GM19351 (cell line): ENCODE results near the gene ZFC3H1.
"Not testable (repeated sequence)": the region's sequence is repeated elsewhere in the genome, so short reads cannot be mapped to it uniquely, and the experiment has no call there.

ENCODE experiments used
- ATAC-seq: cut with Tn5 transposase; IDR thresholded peaks from one replicate; pipeline ENCODE4 v1.9.1; 2021; ENCODE audit warnings: mild to moderate bottlenecking, moderate library complexity; ENCODE audit not compliant: unreplicated experiment

The ZFC3H1 gene

DNA sequence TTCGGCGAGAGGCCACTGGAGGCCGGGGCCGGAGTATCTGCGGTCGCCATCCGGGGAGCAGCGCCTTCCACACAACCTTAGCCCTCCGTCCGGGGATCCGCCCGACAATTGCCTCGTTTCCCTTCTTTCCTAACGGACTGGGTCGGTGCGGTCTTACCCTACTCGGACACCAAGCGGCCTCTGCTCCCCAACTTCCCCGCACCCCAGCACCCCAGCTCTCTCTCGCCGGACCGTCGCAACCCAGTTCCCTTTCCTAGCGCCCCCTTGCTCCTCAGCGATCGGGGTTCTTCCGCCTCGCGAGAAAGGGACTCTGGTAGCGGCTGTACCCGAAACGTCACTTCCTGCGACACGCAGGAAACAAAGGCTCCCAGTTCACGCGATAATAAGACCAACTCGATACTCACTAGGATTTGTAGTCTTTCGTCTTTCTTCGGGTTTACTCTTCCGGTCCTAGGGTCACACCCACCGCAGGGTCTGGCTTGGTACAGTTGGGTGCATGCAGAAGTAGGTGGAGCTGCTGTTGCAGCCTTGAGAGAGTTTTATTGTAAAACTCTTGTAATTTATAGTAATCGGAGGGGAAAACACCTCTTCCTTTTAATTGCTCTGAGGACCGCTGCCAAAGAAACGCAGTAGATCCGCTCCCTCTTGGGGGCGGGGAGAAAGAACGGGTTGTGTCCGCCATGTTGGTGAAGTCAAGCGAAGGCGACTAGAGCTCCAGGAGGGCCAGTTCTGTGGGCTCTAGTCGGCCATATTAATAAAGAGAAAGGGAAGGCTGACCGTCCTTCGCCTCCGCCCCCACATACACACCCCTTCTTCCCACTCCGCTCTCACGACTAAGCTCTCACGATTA is at the start of gene ZFC3H1, which contains the start of gene THAP2:
ZFC3H1 (minus strand) TSS at position 288 of the 850 bp plus-strand sequence; CDS start at position 50, 238 bp downstream.
THAP2 (plus strand) TSS at position 741 of the 850 bp plus-strand sequence. CDS start 209 bp downstream, outside the sequence.
- ATAC-seq, result peak; percentile 76

GRCh38 chr12:71710276-71711125 is 46.9 kb upstream of the ZFC3H1 start:
- no peak for ATAC-seq

DNA sequence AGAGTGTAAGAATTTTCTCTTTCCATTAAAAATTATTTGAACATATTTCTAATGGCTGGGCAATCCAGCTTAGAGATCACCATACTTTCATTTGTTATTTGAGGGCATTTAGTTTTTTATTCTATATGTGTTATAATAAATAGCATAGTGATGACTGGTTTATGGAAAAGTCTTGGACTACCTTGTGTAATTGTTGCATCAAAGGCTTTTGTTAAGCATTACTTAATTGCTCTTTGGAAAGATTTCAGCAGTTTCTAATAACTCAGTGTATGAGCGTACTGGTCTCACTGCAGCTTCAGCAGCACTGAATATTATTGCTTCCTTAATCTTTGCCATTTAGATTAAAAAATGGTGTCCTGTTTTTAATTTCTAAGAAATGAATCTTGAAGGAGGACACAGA is 45.0 kb upstream of the ZFC3H1 start:
- ATAC-seq, result no peak

GRCh38 chr12:71704920-71705319 is 41.3 kb upstream of the ZFC3H1 start:
- ATAC-seq, result no peak

GRCh38 chr12:71703206-71703605 is 39.6 kb upstream of the ZFC3H1 start:
- ATAC-seq, result no peak

DNA sequence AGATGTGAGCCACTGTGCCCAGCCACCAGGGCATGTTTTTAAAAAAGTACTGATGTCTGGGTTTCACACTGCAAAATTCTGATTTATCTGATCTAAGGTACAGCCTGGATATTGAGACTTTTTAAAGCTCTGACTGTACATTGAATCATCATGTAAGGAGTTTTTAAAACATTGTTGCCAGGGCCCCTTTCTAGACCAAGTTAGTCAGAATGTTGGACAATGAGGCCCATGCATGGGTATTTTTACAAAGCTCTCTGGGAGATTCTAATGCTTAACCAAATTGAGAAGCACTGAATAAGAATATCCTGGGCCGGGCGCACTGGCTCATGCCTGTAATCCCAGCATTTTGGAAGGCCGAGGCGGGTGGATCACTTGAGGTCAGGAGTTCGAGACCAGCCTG is 38.9 kb upstream of the ZFC3H1 start:
- no peak for ATAC-seq

DNA sequence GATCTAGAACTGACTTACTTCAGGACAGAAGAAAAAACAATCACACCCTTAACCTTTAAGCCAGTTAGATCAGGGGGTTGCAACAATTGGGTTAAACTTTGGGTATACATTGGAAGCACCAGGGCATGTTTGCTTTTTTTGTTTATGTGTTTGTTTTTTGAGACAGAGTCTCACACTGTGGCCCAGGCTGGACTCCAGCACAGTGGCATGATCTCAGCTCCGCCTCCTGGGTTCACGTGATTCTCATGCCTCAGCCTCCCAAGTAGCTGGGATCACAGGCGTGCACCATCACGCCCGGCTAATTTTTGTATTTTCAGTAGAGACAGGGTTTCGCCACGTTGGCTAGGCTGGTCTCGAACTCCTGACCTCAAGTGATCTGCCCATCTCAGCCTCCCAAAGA is 38.5 kb upstream of the ZFC3H1 start:
- not testable (repeated sequence) for ATAC-seq

GRCh38 chr12:71695782-71696181 is 32.1 kb upstream of the ZFC3H1 start:
- no peak for ATAC-seq

GRCh38 chr12:71694099-71694820 is 30.6 kb upstream of the ZFC3H1 start:
- ATAC-seq, result peak; percentile 82

DNA sequence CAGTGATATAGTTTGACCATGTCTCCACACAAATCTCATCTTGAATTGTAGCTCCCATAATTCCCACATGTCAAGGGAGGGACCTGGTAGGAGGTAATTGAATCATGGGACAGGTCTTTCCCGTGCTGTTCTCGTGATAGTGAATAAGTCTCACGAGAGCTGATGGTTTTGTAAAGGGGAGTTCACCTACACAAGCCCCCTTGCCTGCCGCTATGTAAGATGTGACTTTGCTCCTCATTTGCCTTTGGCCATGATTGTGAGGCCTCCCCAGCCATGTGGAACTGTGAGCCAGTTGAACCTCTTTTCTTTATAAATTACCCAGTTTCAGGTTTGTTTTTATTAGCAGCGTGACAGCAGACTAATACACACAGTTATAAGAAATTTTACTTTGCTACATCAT is 30.0 kb upstream of the ZFC3H1 start:
- peak; percentile 23 for ATAC-seq

DNA sequence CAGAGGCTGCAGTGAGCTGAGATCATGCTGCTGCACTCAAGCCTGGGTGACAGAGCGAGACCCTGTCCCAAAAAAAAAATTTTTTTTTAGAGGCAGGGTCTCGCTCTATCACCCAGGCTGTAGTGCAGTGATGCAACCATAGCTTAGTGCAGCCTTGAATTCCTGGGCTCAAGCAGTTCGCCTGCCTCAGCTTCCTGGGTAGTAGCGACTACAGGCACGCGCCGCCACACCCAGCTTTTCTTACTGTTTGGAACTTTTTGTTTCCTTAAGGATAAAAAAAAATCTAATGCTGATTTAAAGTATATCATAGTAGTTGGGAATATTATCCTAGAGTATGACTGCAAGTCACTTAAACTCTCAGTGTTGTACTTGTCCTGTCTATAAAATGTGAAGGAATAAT is 29.5 kb upstream of the ZFC3H1 start:
- no peak for ATAC-seq

DNA sequence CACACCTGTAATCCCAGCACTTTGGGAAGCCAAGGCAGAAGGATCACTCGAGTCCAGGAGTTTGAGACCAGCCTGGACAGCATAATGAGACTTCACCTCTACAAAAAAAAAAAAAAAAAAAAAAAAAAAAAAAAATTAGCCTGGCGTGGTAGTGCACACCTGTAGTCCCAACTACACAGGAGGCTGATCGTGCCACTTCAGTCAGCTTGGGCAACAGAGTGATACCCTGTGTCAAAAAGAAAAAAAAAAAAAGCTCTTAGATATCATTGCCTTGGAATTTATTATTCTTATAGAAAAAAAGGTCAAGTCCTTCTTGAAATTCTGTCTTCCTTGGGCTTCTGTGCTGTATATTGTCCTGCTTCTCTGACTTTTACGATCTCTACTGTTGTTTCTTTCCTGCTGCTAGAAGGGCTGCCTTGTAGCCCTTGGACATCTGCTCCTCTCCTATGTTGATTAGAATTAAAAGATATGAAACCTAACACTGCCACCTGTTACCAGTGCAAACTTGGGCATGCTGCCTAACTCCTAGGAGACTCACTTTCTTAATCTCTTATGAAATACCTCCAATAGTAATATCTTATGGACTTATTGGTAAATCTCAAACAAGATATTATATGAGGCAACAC is 28.0 kb upstream of the ZFC3H1 start:
- ATAC-seq, result no peak

GRCh38 chr12:71688961-71689570 is 25.4 kb upstream of the ZFC3H1 start:
- no peak for ATAC-seq

- not testable (repeated sequence) for ATAC-seq
These were observed 23.5 kb upstream of the ZFC3H1 start for GRCh38 chr12:71687172-71687571.

- ATAC-seq, result no peak
These were observed 23.0 kb upstream of the ZFC3H1 start for GRCh38 chr12:71686658-71687025.

DNA sequence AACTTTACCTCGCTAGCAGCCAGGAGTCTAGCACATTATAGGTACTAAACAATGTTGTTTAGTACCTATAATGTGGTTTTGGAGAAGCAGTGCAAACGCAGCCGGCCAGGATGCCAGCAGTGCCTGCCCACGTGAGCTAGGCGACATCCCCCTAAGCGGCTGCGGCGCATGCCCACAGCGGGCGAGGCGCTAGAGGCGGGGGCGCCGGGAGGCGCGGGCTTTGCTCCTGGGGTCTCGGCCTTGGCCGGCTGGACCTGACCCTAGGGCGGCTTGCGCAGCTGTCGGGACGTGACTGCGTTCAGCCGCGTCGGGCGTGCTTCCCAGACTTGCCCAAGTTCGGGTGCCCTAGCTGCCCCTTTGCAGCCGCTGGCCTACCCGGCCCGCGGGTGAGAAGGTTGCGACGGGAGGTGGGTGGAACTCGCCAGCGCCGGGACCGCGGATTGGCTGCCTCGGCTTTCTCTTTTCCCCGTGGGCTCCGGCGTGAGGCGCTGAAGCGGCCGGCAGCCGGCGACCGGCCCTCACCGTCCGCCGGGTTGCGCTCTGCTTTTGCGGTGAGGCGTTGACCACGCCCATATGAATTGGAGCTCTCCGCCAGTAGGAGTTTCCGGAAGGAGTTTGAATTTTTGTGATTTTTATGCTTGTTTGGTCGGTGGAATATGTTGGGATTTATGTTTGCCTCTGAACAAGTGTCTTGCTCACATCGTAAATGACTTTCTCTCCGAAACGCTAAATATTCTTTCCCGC is 22.4 kb upstream of the ZFC3H1 start, which contains the start of gene TMEM19:
TMEM19 (plus strand) TSS at position 169 of the 744 bp plus-strand sequence. CDS start 599 bp downstream, outside the sequence.
- ATAC-seq, result peak; percentile 83

GRCh38 chr12:71685312-71685906 is 21.8 kb upstream of the ZFC3H1 start:
- ATAC-seq, result no peak

GRCh38 chr12:71684081-71684480 is 20.4 kb upstream of the ZFC3H1 start:
- ATAC-seq, result no peak

GRCh38 chr12:71683633-71684032 is 20.0 kb upstream of the ZFC3H1 start:
- ATAC-seq, result no peak
